HG03095 (cell line): ENCODE results near the gene DDX6.
"Not testable (repeated sequence)": the region's sequence is repeated elsewhere in the genome, so short reads cannot be mapped to it uniquely, and the experiment has no call there.

Source experiments
- ATAC-seq: cut with Tn5 transposase; IDR thresholded peaks from one replicate; pipeline ENCODE4 v1.9.1; 2021; ENCODE audit warnings: moderate library complexity; ENCODE audit not compliant: unreplicated experiment

Gene DDX6

GRCh38 chr11:118791111-118791960, at the start of gene DDX6:
Gene DDX6 (minus strand): TSS chr11:118791164. CDS start chr11:118786251, 4,913 bp downstream.
- peak; percentile 40 for ATAC-seq

- ATAC-seq: peak; percentile 72
These were observed 48.1 kb upstream of the DDX6 start for GRCh38 chr11:118838905-118839553.

- no peak for ATAC-seq
These were observed 46.9 kb upstream of the DDX6 start for GRCh38 chr11:118837868-118838267.

GRCh38 chr11:118834427-118835028, 43.6 kb upstream of the DDX6 start:
- ATAC-seq: no peak

- ATAC-seq: no peak
These were observed 36.2 kb upstream of the DDX6 start for GRCh38 chr11:118827118-118827517.

GRCh38 chr11:118822936-118823510, 32.1 kb upstream of the DDX6 start:
- ATAC-seq: not testable (repeated sequence)

- peak; percentile 85 for ATAC-seq
These were observed 29.7 kb upstream of the DDX6 start for GRCh38 chr11:118820412-118821357.

GRCh38 chr11:118820025-118820379, 29.0 kb upstream of the DDX6 start:
- not testable (repeated sequence) for ATAC-seq

GRCh38 chr11:118819334-118820024, 28.5 kb upstream of the DDX6 start:
- ATAC-seq: no peak

- no peak for ATAC-seq
These were observed 27.2 kb upstream of the DDX6 start for GRCh38 chr11:118818130-118818529.

GRCh38 chr11:118813551-118813950, 22.6 kb upstream of the DDX6 start:
- ATAC-seq: no peak

GRCh38 chr11:118812485-118812884, 21.5 kb upstream of the DDX6 start:
- no peak for ATAC-seq

- ATAC-seq: no peak
These were observed 17.1 kb upstream of the DDX6 start for GRCh38 chr11:118807800-118808778.

- no peak for ATAC-seq
These were observed 15.4 kb upstream of the DDX6 start for GRCh38 chr11:118806400-118806799.

- ATAC-seq: no peak
These were observed 13.1 kb upstream of the DDX6 start for GRCh38 chr11:118804094-118804493.

- ATAC-seq: no peak
These were observed 8.4 kb upstream of the DDX6 start for GRCh38 chr11:118799372-118799771.

- ATAC-seq: no peak
These were observed 6.5 kb upstream of the DDX6 start for GRCh38 chr11:118797510-118797909.

- ATAC-seq: peak; percentile 56
These were observed 1.7 kb upstream of the DDX6 start for GRCh38 chr11:118792570-118793124.
